ENCODE results near the gene CSGALNACT2. TPM values are rescaled to one million over a fixed set of nuclear protein-coding genes. Genes with fewer than 3 reads are reported as not detected.

The CSGALNACT2 gene
- polyA plus RNA-seq, 1 experiment: 14.1 TPM

GRCh38 chr10:43201545-43202131 is 63.4 kb downstream of the CSGALNACT2 start:
- CTCF ChIA-PET: interaction anchor here (0.6 to 7.6 kb wide), 9 partner anchors 9 to 198 kb away, joined by 3 to 87 read pairs (median 5); no protein-coding TSS in a partner anchor

DNA sequence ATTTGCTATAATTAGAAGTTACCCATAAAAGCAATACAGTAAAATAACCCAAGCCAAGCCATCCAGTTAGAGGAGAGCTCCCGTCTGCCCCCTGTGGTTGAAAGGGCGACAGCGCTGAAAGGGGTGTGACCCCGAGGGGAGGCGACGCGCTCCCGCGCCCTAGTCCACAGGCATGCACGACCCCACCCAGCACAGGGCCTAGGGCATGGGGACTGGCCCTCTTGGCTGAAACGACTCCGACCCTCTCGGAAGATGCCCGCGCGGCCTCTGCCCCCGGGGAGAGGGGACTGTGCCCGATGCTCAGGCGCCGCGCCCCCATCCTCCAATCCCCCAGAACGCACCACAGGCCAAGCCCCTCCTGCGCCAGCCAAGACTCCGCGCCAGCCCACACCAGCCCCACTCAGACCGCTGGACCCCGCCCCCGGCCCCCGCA is 64.0 kb downstream of the CSGALNACT2 start:
- ChIA-PET POLR2A (no interaction called here), CTCF (interaction anchor here (0.6 to 7.6 kb wide), 9 partner anchors 9 to 197 kb away, joined by 3 to 87 read pairs (median 5); no protein-coding TSS in a partner anchor)
- peak overlapping the region; percentile 50 for H3K4me3 ChIP-seq (ENCODE audit: low read depth, low read length)

More at GRCh38 chr10:43201545-43202131, 63.4 kb downstream of the CSGALNACT2 start:
- Histone ChIP-seq H3K27me3 (ENCODE audit: control insufficient read depth, insufficient read depth, low read length) (no peaks in the 10 kb centered on the region), H3K4me3 (ENCODE audit: low read depth, low read length) (no peak overlapping the region), H3K36me3 (ENCODE audit: control insufficient read depth, insufficient read depth, low read length) (no peaks in the 10 kb centered on the region)
- TF ChIP-seq CTCF (IDR thresholded peaks at IDR 0.05; ENCODE audit: insufficient read depth, low read depth, low read length): no peak
- no peak for DNase-seq (ENCODE audit: low read depth)
- POLR2A ChIA-PET: no interaction called here

GRCh38 chr10:43202657-43203447 is 64.6 kb downstream of the CSGALNACT2 start:
- ChIA-PET POLR2A (no interaction called here), CTCF (interaction anchor here (0.6 to 7.6 kb wide), 9 partner anchors 8 to 450 kb away, joined by 3 to 87 read pairs (median 4); no protein-coding TSS in a partner anchor)
- no peak for TF ChIP-seq CTCF (IDR thresholded peaks at IDR 0.05; ENCODE audit: insufficient read depth, low read depth, low read length)
- H3K4me3 ChIP-seq (ENCODE audit: low read depth, low read length): peak overlapping the region; percentile 50
- no peaks in the 10 kb centered on the region for H3K27me3 ChIP-seq (ENCODE audit: control insufficient read depth, insufficient read depth, low read length)
- no peaks in the 10 kb centered on the region for H3K36me3 ChIP-seq (ENCODE audit: control insufficient read depth, insufficient read depth, low read length)
- DNase-seq (ENCODE audit: low read depth): no peak

More for the DNA sequence above, 64.0 kb downstream of the CSGALNACT2 start:
- Histone ChIP-seq H3K36me3 (ENCODE audit: control insufficient read depth, insufficient read depth, low read length) (no peaks in the 10 kb centered on the region), H3K27me3 (ENCODE audit: control insufficient read depth, insufficient read depth, low read length) (no peaks in the 10 kb centered on the region)
- TF ChIP-seq CTCF (IDR thresholded peaks at IDR 0.05; ENCODE audit: insufficient read depth, low read depth, low read length): peak; percentile 77
- no peak for DNase-seq (ENCODE audit: low read depth)

GRCh38 chr10:43203448-43204041 is 65.3 kb downstream of the CSGALNACT2 start:
- ChIA-PET CTCF (interaction anchor here (0.6 to 7.6 kb wide), 7 partner anchors 11 to 450 kb away, joined by 3 to 87 read pairs (median 4); no protein-coding TSS in a partner anchor), POLR2A (no interaction called here)
- Histone ChIP-seq H3K27me3 (ENCODE audit: control insufficient read depth, insufficient read depth, low read length) (no peaks in the 10 kb centered on the region), H3K4me3 (ENCODE audit: low read depth, low read length) (no peak overlapping the region), H3K36me3 (ENCODE audit: control insufficient read depth, insufficient read depth, low read length) (no peaks in the 10 kb centered on the region)
- DNase-seq (ENCODE audit: low read depth): no peak
- TF ChIP-seq CTCF (IDR thresholded peaks at IDR 0.05; ENCODE audit: insufficient read depth, low read depth, low read length): no peak
